LNCAP (cell line): ENCODE measurements around the gene DGCR6L.

Experiments used
- CTCF ChIP-seq: fragments of 450-650 bp; IDR thresholded peaks from 2 replicates; pipeline ENCODE4 v1.5.1; 2017; ENCODE audit warnings: mild to moderate bottlenecking

DGCR6L gene

GRCh38 chr22:20284471-20285086 lies 35.3 kb downstream of the DGCR6L start:
- TF ChIP-seq CTCF, result no peak

DNA sequence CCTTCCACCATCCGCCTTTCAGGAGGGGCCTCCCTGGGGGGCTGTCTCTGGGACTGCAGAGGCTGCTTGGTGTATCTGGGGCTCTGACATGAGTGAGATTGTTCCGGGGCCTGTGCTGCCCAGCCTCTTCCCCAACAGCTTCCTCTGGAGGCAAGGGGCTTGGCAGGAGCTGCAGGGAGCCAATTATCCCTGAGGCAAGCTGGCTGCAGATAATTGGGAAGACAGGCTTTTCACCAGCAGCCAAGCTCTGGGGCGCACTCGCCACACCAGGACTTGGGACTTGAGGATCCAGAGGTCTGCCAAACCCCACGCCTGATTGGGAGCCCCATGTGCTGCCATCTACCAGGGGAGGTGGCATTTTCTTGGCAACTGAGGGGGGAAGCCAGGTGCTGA lies 36.2 kb downstream of the DGCR6L start:
- TF ChIP-seq CTCF, result no peak

DNA sequence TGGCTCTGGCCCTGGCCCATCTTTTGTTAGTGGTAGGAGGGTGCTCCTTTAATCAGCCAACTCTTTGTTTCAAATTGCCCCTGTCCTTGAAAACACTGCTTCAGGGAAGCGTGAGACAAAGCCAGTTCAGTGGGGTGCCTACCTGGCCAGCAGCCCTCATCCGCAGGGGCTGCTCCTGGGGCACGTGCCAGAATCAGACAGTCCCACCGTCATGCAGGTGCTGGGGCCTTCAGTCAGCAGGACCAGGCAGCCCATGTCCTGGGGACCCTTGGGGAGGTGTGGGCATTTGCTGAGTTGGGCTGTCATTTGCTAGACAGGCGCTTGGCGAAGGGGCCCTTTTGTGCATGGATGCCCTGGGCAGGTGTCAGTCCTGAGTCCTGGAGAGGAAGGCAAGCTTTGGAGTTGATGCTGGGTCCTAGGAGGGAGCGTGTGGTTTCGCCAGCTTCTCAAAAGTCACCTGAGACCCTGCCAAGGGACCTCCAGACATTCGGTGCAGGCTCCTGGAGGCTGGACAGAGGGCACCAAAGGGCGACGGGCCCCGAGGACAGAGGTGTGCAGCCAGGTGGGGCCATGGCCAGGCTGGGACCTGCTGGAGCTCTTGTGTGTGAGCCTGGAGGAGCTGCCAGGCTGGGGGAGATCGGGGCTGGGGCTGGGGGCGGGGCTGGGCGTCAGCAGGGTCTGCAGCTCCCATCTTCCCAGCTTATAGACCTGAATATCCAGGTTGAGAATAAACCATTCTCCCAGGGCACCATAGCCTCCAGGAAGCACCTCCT lies 36.8 kb downstream of the DGCR6L start:
- TF ChIP-seq CTCF, result no peak

GRCh38 chr22:20281891-20282290 lies 38.0 kb downstream of the DGCR6L start:
- TF ChIP-seq CTCF, result no peak

DNA sequence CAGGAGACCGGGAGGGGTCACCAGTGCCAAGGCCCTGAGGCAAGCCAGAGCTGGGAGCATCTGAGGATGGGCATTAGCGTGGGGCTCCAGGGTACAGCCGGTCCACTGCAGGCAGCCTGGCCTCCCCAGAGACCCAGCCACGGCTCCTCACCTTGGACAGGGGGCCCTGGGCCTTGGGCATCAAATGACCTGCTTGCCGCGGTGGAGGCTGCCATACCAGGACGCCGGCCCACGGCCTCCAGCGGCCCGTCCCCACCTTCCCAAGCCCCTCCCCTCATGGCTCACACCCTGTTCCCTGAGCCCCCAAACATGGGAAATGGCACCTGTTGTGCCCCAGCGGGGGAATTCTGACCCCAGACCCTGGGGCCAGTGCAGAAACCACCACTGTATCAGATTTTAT lies 39.0 kb downstream of the DGCR6L start:
- no peak for TF ChIP-seq CTCF

- TF ChIP-seq CTCF, result no peak
Observed at GRCh38 chr22:20279662-20280134, 40.2 kb downstream of the DGCR6L start.

GRCh38 chr22:20276468-20276867 lies 43.4 kb downstream of the DGCR6L start:
- TF ChIP-seq CTCF, result no peak
